SK-N-SH (cell line): ENCODE data around the gene NR5A2.

Experiments
- CHD2 ChIP-seq: fragments of 150-350 bp; IDR thresholded peaks from 2 replicates; pipeline ENCODE4 v1.6.1; 2018; ENCODE audit warnings: low read length; ENCODE audit not compliant: partially characterized antibody
- CTCF ChIP-seq: fragments of 200-600 bp; sonication (generic); IDR thresholded peaks from 2 replicates; pipeline ENCODE4 v1.6.1; 2017; ENCODE audit warnings: antibody characterized with exemption, mild to moderate bottlenecking, moderate library complexity
- FOSL2 ChIP-seq: IDR thresholded peaks from 2 replicates; pipeline ENCODE4 v1.4.0; 2012; ENCODE audit warnings: low read depth, mild to moderate bottlenecking, moderate library complexity, borderline replicate concordance
- FOXJ3 ChIP-seq: sonication (generic); formaldehyde crosslinking; IDR thresholded peaks from 2 replicates; pipeline ENCODE4 v1.5.1; 2020; ENCODE audit warnings: mild to moderate bottlenecking, missing genetic modification reagents
- POLR2AphosphoS5 ChIP-seq: IDR thresholded peaks from 2 replicates; pipeline ENCODE4 v1.6.1; 2012; ENCODE audit warnings: low read depth, low read length
- RCOR1 ChIP-seq: fragments of 150-350 bp; IDR thresholded peaks from 2 replicates; pipeline ENCODE4 v1.6.1; 2017; ENCODE audit warnings: antibody characterized with exemption, low read length
- RFX5 ChIP-seq: IDR thresholded peaks from 2 replicates; pipeline ENCODE4 v1.6.1; 2012; ENCODE audit warnings: mild to moderate bottlenecking, improper control_type of control experiment, low read length
- TAF1 ChIP-seq: IDR thresholded peaks from 2 replicates; pipeline ENCODE4 v1.6.1; 2012; ENCODE audit warnings: low read depth, mild to moderate bottlenecking, low read length, moderate library complexity, borderline replicate concordance

- TF ChIP-seq FOSL2 (no peak), CTCF (no peak), RCOR1 (no peak), RFX5 (no peak), POLR2AphosphoS5 (no peak), TAF1 (no peak), CHD2 (no peak), FOXJ3 (no peak)
These were observed 51.9 kb downstream of the NR5A2 start for GRCh38 chr1:200079232-200079940.
